ENCODE measurements around the gene NFASC.

The NFASC gene

DNA sequence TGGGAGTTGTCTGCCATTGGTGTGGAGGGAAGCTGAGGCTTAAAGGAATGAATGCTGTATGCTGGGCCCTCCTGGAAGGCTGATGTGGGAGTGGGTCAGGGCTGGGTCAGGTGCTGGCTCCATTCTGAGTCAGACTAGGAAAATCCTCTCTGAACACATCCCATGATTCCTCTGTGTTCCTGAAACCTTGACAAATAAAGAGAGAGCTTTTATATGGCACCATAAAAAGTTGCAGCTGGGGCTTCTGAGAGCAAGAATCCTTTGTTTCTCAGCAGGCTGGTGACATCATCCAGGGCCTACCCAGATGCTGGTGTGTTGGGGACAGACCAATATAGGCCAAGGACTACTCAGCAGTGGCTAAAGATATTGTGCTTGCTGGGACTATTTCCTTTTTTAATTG is 27.8 kb upstream of the NFASC start:
- Histone ChIP-seq H3K4me2 (ENCODE audit: low read length) (no peak overlapping the region), H3K4me3 (ENCODE audit: low read length) (no peak overlapping the region), H3K9ac (ENCODE audit: low read length) (no peak overlapping the region), H3K36me3 (replicated peaks; ENCODE audit: low read depth, low read length) (no peaks in the 10 kb centered on the region), H3K79me2 (ENCODE audit: low read length) (no peaks in the 10 kb centered on the region), H3K27me3 (ENCODE audit: low read depth, low read length) (peaks cover 4% of the 10 kb centered on the region), H3K27ac (ENCODE audit: low read length) (no peak overlapping the region), H2AFZ (ENCODE audit: low read depth, low read length) (no peak overlapping the region), H4K20me1 (ENCODE audit: insufficient read depth, low read length) (no peaks in the 10 kb centered on the region), H3K9me3 (ENCODE audit: insufficient read depth, low read length) (no peaks in the 10 kb centered on the region), H3K4me1 (ENCODE audit: low read length) (peaks cover 23% of the 10 kb centered on the region)
- TF ChIP-seq CTCF (IDR thresholded peaks at IDR 0.05; ENCODE audit: low read depth, low read length) (no peak), EZH2phosphoT487 (IDR thresholded peaks at IDR 0.05; ENCODE audit: low read depth) (no peak)

GRCh38 chr1:204846546-204846945 is 24.1 kb upstream of the NFASC start:
- no peaks in the 10 kb centered on the region for H3K36me3 ChIP-seq (replicated peaks; ENCODE audit: low read depth, low read length)
- no peak overlapping the region for H3K27ac ChIP-seq (ENCODE audit: low read length)
- peaks cover 16% of the 10 kb centered on the region for H3K4me1 ChIP-seq (ENCODE audit: low read length)
- H2AFZ ChIP-seq (ENCODE audit: low read depth, low read length), result no peak overlapping the region
- no peaks in the 10 kb centered on the region for H4K20me1 ChIP-seq (ENCODE audit: insufficient read depth, low read length)
- H3K4me3 ChIP-seq (ENCODE audit: low read length), result no peak overlapping the region
- no peaks in the 10 kb centered on the region for H3K79me2 ChIP-seq (ENCODE audit: low read length)
- no peak overlapping the region for H3K4me2 ChIP-seq (ENCODE audit: low read length)
- no peak overlapping the region for H3K9ac ChIP-seq (ENCODE audit: low read length)
- H3K27me3 ChIP-seq (ENCODE audit: low read depth, low read length), result peaks cover 4% of the 10 kb centered on the region; the same call in 1 of the 2 replicates
- H3K9me3 ChIP-seq (ENCODE audit: insufficient read depth, low read length), result no peaks in the 10 kb centered on the region
- TF ChIP-seq EZH2phosphoT487 (IDR thresholded peaks at IDR 0.05; ENCODE audit: low read depth) (no peak), CTCF (IDR thresholded peaks at IDR 0.05; ENCODE audit: low read depth, low read length) (no peak)

- H2AFZ ChIP-seq (ENCODE audit: low read depth, low read length), result no peak overlapping the region
- TF ChIP-seq CTCF (IDR thresholded peaks at IDR 0.05; ENCODE audit: low read depth, low read length) (no peak), EZH2phosphoT487 (IDR thresholded peaks at IDR 0.05; ENCODE audit: low read depth) (no peak)
- no peak overlapping the region for H3K4me3 ChIP-seq (ENCODE audit: low read length)
- no peak overlapping the region for H3K4me2 ChIP-seq (ENCODE audit: low read length)
- H4K20me1 ChIP-seq (ENCODE audit: insufficient read depth, low read length), result no peaks in the 10 kb centered on the region
- peaks cover 2% of the 10 kb centered on the region; the same call in 1 of the 2 replicates for H3K4me1 ChIP-seq (ENCODE audit: low read length)
- no peaks in the 10 kb centered on the region for H3K36me3 ChIP-seq (replicated peaks; ENCODE audit: low read depth, low read length)
- H3K9ac ChIP-seq (ENCODE audit: low read length), result no peak overlapping the region
- H3K79me2 ChIP-seq (ENCODE audit: low read length), result no peaks in the 10 kb centered on the region
- H3K27me3 ChIP-seq (ENCODE audit: low read depth, low read length), result peaks cover 7% of the 10 kb centered on the region
- H3K27ac ChIP-seq (ENCODE audit: low read length), result no peak overlapping the region
- H3K9me3 ChIP-seq (ENCODE audit: insufficient read depth, low read length), result no peaks in the 10 kb centered on the region
Observed at GRCh38 chr1:204848579-204848978, 22.1 kb upstream of the NFASC start.

- Histone ChIP-seq H3K4me1 (ENCODE audit: low read length) (no peaks in the 10 kb centered on the region), H2AFZ (ENCODE audit: low read depth, low read length) (no peak overlapping the region), H3K9me3 (ENCODE audit: insufficient read depth, low read length) (no peaks in the 10 kb centered on the region), H3K4me3 (ENCODE audit: low read length) (no peak overlapping the region), H3K4me2 (ENCODE audit: low read length) (no peak overlapping the region), H3K79me2 (ENCODE audit: low read length) (no peaks in the 10 kb centered on the region), H4K20me1 (ENCODE audit: insufficient read depth, low read length) (no peaks in the 10 kb centered on the region), H3K9ac (ENCODE audit: low read length) (no peak overlapping the region), H3K27ac (ENCODE audit: low read length) (no peak overlapping the region), H3K27me3 (ENCODE audit: low read depth, low read length) (peaks cover 36% of the 10 kb centered on the region), H3K36me3 (replicated peaks; ENCODE audit: low read depth, low read length) (no peaks in the 10 kb centered on the region)
- TF ChIP-seq EZH2phosphoT487 (IDR thresholded peaks at IDR 0.05; ENCODE audit: low read depth), result no peak
- no peak for TF ChIP-seq CTCF (IDR thresholded peaks at IDR 0.05; ENCODE audit: low read depth, low read length)
Observed at GRCh38 chr1:204852854-204853253, 17.8 kb upstream of the NFASC start.
